ENCODE data around the gene DBNDD2. TPM values are rescaled to one million over a fixed set of nuclear protein-coding genes. Genes with fewer than 3 reads are reported as not detected.

The DBNDD2 gene
- polyA plus RNA-seq, 3 donors from 2014 or later = 11.0 to 24.5 (median 18.0) TPM

DNA sequence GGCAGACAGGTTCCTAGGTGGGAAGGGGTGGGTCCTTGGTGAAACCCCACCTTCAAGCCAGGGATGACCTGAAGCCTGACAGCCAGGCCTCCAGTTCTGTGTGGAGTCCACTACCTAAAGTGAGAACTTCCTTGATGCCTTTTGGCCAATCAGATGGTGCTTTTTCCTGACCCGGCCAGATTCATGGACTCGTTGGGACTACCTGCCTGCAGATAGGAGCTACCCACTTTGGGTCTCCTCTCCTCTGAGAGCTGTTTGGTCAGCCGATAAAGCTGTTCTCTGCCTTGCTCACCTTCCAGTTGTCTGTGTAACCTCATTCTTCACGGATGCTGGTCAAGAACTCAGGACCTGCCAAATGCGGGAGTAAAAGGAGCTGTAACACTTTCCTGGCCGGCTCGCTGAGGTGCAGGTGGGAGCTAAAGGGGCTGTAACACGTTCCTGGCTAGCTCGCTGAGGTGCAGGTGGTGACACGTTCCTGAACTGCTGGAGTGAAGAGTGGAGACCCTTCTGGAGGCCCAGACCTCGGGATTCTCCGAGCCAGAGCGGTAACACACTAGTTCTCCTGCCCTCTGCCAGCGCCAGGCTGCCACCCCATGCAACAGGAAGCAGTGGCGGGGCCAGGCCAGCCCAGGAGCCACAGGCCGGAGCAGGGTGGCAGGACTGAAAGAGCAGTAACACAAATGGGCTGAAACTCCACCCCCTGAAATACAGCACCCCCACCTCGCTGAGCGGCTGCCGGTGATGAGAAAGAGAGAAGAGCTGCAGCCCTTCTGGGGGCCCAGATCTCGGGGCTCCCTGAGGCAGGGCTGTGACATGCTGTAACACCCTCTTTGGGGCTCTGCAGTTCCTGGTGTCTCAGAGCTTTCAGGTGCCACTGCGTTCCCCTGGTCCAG, 13.6 kb upstream of the DBNDD2 start:
- no peak overlapping the region for H3K27ac Mint-ChIP-seq
- DNase-seq = no peak
- H3K4me1 Mint-ChIP-seq = no peaks in the 10 kb centered on the region
- no peak overlapping the region for H3K4me3 Mint-ChIP-seq
- H3K27me3 Mint-ChIP-seq (ENCODE audit: low read depth in 3 of 3) = peaks cover 0 to 1% (median 0%) of the 10 kb centered on the region in 3 donors
- H3K36me3 Mint-ChIP-seq = peaks cover 0 to 14% (median 0%) of the 10 kb centered on the region in 3 donors
- peaks cover 0 to 1% (median 0%) of the 10 kb centered on the region in 6 donors for H3K9me3 Mint-ChIP-seq

DNA sequence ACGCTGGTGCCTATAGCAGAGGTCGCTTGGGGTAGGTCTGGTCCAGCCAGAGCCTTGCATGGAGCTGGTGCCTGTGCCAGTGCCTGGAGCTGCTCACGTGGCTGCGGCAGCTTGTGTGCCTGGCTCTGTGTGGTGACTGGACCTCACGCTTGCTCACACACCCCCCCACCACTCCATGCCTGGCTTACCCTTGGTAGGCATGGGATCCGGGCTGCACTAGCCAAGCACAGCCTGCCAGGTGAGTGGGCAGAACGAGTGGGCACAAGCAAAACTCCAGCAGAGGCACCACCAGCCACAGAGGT, 13.0 kb upstream of the DBNDD2 start:
- H3K4me3 Mint-ChIP-seq = no peak overlapping the region
- H3K36me3 Mint-ChIP-seq = peaks cover 5 to 18% (median 5%) of the 10 kb centered on the region in 3 donors
- peaks cover 0 to 1% (median 0%) of the 10 kb centered on the region in 3 donors for H3K27me3 Mint-ChIP-seq (ENCODE audit: low read depth in 3 of 3)
- DNase-seq = no peak
- no peak overlapping the region for H3K27ac Mint-ChIP-seq
- H3K4me1 Mint-ChIP-seq = no peaks in the 10 kb centered on the region
- H3K9me3 Mint-ChIP-seq = peaks cover 0 to 4% (median 4%) of the 10 kb centered on the region in 6 donors

DNA sequence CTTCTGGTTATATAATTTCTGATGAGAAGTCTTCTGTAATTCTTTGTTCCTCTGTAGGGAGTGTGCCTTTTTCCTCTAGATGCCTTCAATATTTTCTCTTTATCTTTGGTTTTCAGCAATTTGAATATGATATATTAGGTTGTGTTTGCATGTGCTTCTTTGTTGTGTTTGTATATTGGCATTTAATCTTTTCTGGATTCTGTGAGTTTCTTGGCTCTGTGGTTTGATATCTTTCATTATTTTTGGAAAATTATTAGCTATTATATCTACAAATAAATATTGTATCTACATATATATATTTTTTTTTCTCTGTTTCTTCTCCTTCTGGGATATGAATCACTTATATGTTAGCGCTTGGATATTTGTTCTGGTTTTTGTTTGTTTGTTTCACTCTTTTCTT, 9.1 kb upstream of the DBNDD2 start:
- no peak overlapping the region for H3K4me3 Mint-ChIP-seq
- peaks cover 6 to 25% (median 13%) of the 10 kb centered on the region in 3 donors for H3K36me3 Mint-ChIP-seq
- no peak overlapping the region for H3K27ac Mint-ChIP-seq
- H3K4me1 Mint-ChIP-seq = no peaks in the 10 kb centered on the region
- peaks cover 0 to 1% (median 0%) of the 10 kb centered on the region in 3 donors for H3K27me3 Mint-ChIP-seq (ENCODE audit: low read depth in 3 of 3)
- no peak for DNase-seq
- peaks cover 0 to 11% (median 5%) of the 10 kb centered on the region in 6 donors for H3K9me3 Mint-ChIP-seq

DNA sequence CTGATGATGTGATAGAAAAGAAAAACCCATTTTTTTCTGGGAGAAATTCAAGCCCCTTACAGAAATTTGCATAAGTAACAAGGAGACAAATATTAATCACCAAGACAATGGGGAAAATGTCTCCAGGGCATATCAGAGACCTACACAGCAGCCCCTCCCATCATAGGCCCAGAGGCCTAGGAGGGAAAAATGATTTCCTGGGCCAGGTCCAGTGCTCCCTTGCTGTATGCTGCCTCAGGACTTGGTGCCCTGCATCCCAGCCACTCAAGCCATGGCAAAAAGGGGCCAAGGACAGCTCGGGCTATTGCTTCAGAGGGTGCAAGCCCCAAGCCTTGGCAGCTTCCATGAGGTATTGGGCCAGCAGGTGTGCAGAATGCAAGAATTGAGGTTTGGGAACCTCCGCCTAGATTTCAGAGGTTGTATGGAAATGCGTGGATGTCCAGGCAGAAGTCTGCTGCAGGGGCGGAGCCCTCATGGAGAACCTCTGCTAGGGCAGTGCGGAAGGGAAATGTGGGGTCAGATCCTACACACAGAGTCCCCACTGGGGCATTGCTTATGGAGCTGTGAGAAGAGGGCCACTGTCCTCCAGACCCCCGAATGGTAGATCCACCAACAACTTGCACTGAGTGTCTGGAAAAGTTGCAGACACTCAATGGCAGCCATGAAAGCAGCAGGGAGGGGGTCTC, 7.6 kb upstream of the DBNDD2 start:
- H3K4me3 Mint-ChIP-seq = no peak overlapping the region
- H3K27me3 Mint-ChIP-seq (ENCODE audit: low read depth in 3 of 3) = peaks cover 0 to 3% (median 2%) of the 10 kb centered on the region in 3 donors
- DNase-seq = no peak
- peaks cover 6 to 25% (median 13%) of the 10 kb centered on the region in 3 donors for H3K36me3 Mint-ChIP-seq
- H3K27ac Mint-ChIP-seq = no peak overlapping the region
- peaks cover 0 to 11% (median 5%) of the 10 kb centered on the region in 6 donors for H3K9me3 Mint-ChIP-seq
- H3K4me1 Mint-ChIP-seq = peaks cover 6 to 11% of the 10 kb centered on the region in 2 donors

DNA sequence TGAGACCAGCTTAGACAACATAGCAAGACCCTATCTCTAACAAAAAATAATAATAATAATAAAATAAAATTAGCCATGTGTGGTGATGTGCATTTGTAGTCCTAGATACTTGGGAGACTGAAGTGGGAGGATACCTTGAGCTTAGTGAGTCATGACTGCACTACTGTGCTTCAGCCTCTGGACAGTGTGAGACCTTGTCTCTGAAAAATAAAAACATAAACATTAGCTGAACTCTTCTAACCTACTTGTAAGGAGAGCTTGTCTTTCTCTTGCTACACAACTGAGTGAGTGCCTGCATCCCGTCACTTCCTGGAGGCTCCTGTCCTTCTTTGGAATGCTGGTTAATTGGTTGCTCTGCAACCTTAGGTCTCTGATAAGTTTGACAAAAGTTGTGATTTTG, 5.1 kb upstream of the DBNDD2 start:
- Mint-ChIP-seq H3K27me3 (ENCODE audit: low read depth in 3 of 3) (peaks cover 2 to 7% (median 4%) of the 10 kb centered on the region in 3 donors), H3K27ac (no peak overlapping the region), H3K36me3 (peaks cover 6 to 13% (median 11%) of the 10 kb centered on the region in 3 donors), H3K4me3 (no peak overlapping the region), H3K9me3 (peaks cover 0 to 11% (median 5%) of the 10 kb centered on the region in 6 donors), H3K4me1 (peaks cover 12 to 14% of the 10 kb centered on the region in 2 donors)
- no peak for DNase-seq

DNA sequence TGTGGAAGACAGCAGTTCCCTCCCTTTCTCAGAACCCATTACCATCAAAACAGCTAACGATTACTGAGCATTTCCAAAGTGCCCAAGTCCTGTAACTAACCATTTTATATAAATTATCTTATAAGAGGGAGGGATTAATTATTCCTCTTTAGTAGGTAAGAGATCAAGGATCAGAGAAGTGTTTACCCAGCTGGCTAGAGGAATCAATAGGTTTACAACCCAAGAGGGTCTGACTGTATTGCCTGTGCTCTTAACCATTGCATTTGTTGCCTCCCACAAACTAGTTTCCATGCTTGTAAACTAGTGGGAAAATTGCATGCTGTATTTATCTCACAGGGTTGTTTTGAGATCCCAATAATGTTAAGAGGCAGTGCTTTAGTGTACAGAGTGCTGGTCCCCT, 3.7 kb upstream of the DBNDD2 start:
- Mint-ChIP-seq H3K27ac (peak overlapping the region in 4 of 6 donors; percentile 52 to 72 (median 70)), H3K9me3 (peaks cover 0 to 11% (median 5%) of the 10 kb centered on the region in 6 donors), H3K27me3 (ENCODE audit: low read depth in 3 of 3) (peaks cover 2 to 7% (median 4%) of the 10 kb centered on the region in 3 donors), H3K36me3 (peaks cover 6 to 13% (median 11%) of the 10 kb centered on the region in 3 donors), H3K4me3 (peak overlapping the region; percentile 70 to 82 (median 72)), H3K4me1 (peaks cover 12 to 14% of the 10 kb centered on the region in 2 donors)
- DNase-seq = no peak

DNA sequence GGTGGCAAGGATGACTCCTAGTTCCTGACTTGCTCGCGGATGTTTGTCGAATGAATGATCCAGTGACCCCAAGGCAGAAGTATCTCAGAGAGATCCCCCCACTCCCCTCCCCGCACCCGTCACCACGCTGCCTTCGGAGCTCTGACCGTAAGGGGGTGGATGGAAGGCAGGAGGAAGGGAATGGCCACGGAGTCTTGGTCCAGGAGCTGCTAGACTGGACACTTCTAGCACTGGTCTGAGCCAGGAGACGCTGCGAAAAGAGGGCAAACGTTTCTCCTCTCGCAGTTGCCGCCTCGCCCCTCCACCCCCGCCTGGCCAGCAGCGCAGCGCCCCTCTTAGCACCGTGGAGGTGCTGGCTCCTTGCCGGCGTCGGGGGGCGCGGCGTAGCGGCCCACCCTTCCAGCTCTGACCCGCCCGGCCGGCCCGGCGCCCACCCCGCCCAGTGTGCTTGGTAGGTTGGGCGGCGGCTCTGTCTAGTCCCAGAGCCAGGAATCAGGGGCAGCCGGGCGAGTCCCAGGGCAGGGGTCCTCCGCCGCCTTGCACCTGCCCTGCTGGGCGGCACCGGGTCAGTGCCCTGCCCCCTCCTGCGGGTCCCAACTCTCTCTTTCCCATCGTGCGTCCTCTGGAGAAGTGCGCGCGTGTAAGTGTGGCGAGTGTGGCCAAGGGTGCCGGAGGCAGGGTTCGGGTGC, 2.4 kb upstream of the DBNDD2 start:
- peak overlapping the region in 5 of 6 donors; percentile 61 to 91 (median 69) for H3K27ac Mint-ChIP-seq
- DNase-seq = no peak
- H3K9me3 Mint-ChIP-seq = peaks cover 0 to 5% (median 0%) of the 10 kb centered on the region in 6 donors
- peaks cover 12 to 14% of the 10 kb centered on the region in 2 donors for H3K4me1 Mint-ChIP-seq
- peak overlapping the region; percentile 71 to 86 (median 84) for H3K4me3 Mint-ChIP-seq
- peaks cover under 1 to 10% (median 6%) of the 10 kb centered on the region in 3 donors for H3K36me3 Mint-ChIP-seq
- peaks cover 2 to 10% (median 4%) of the 10 kb centered on the region in 3 donors for H3K27me3 Mint-ChIP-seq (ENCODE audit: low read depth in 3 of 3)

DNA sequence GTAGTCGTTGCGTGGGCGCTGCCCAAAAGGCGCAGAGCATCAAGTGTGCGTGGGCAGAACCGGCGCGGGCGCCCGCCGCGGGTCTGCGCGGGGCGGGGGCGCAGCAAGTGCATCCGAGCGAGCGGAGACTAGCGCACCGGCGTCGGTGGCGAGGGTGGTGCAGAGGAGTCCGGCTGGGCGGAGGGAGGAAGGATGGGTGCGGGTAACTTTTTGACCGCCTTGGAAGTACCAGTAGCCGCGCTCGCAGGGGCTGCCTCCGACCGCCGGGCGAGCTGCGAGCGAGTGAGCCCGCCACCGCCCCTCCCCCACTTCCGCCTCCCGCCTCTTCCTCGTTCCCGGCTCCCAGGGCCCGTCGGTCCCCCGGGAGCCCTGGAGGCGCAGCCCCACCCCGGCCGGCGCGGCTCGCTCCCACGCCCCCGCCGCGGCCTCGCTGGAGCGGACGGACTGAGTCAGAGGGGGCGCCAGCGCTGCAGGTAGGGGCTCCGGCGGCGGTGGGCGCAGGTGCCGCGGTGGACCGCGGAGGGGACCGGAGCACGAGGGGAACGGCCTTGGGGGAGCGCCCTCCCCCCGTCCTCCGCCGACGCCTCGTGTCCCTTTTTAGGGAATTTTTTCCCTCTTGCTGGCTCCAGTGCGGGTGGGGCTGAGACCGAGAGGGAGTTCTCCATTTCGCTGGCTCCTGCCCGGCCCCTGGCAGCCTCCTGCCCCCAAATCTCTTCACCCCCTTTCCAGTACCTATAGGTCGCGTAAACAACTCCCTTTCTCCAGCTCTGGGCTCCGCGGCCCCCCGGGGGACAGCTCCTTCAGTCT, 1.6 kb upstream of the DBNDD2 start:
- peaks cover 2 to 10% (median 4%) of the 10 kb centered on the region in 3 donors for H3K27me3 Mint-ChIP-seq (ENCODE audit: low read depth in 3 of 3)
- DNase-seq = peak; percentile 51 to 62 (median 60)
- peak overlapping the region in 5 of 6 donors; percentile 50 to 70 (median 67) for H3K27ac Mint-ChIP-seq
- H3K36me3 Mint-ChIP-seq = peaks cover 2 to 15% (median 5%) of the 10 kb centered on the region in 3 donors
- H3K9me3 Mint-ChIP-seq = peaks cover 0 to 4% (median 0%) of the 10 kb centered on the region in 6 donors
- peak overlapping the region; percentile 79 to 87 (median 81) for H3K4me3 Mint-ChIP-seq
- peaks cover 12 to 14% of the 10 kb centered on the region in 2 donors for H3K4me1 Mint-ChIP-seq

DNA sequence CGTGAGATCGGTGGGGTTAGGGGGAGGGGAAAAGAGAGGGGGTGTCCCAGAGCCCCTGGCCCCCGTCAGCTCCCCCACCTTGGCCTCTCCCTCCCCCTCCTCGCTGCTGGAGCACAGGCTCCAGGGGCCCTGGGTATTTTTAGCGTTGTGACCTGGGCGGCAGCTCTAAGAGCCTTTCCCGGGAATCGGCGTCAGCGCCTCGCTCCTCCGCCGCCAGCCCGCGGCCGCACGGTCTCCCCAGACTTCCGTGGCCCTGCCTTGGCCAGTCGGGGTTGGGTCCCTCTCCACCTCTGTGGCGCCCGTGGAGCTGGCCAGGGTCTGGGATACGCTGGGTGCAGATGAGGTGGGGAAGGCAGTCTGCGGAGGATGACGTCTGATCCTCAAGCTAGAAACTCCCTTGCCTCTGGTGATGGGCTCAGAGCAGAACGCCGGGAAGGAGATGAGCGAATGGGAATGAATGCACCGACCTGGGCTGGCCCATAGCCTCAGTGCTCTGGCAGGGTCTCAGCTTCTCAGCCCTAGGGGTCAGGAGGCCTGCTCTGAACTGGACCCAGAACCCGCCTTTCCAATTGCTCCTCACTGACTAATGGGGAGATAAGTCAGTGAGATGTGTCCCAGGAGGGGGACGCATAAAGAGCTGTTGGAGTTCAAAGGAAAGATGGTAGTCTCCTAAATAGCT, 883 bp upstream of the DBNDD2 start:
- peaks cover 4 to 18% (median 5%) of the 10 kb centered on the region in 3 donors for H3K36me3 Mint-ChIP-seq
- peaks cover 12 to 14% of the 10 kb centered on the region in 2 donors for H3K4me1 Mint-ChIP-seq
- peaks cover 2 to 10% (median 4%) of the 10 kb centered on the region in 3 donors for H3K27me3 Mint-ChIP-seq (ENCODE audit: low read depth in 3 of 3)
- no peak for DNase-seq
- peak overlapping the region in 4 of 6 donors; percentile 47 to 69 (median 58) for H3K27ac Mint-ChIP-seq
- no peaks in the 10 kb centered on the region for H3K9me3 Mint-ChIP-seq
- peak overlapping the region; percentile 63 to 87 (median 77) for H3K4me3 Mint-ChIP-seq

DNA sequence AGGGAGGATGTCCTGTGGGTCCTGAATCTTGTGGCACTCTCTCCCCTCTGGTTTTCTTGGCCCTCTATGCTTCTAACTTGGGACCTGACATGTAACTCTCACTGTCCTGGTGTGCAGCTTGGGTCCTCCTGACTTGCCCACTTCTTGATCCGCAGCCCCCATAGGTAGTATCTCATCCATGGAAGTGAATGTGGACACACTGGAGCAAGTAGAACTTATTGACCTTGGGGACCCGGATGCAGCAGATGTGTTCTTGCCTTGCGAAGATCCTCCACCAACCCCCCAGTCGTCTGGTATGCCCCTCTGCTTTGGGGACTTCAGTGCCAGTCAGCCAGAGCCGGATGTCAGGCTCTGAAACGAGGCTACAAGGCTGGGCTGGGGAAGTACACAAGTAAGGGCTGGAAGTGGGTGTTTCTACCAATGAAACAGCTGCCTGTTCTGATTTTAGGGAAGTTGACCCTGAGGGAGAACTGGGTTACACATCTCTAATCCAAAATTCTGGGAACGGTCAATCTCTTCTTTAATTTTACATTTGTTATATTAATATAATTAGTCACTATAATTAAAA, 641 bp downstream of the DBNDD2 start:
- peaks cover 12 to 14% of the 10 kb centered on the region in 2 donors for H3K4me1 Mint-ChIP-seq
- DNase-seq = no peak
- peaks cover 2 to 10% (median 4%) of the 10 kb centered on the region in 3 donors for H3K27me3 Mint-ChIP-seq (ENCODE audit: low read depth in 3 of 3)
- H3K9me3 Mint-ChIP-seq = no peaks in the 10 kb centered on the region
- H3K27ac Mint-ChIP-seq = peak overlapping the region in 4 of 6 donors; percentile 53 to 76 (median 72)
- H3K36me3 Mint-ChIP-seq = peaks cover 4 to 14% (median 5%) of the 10 kb centered on the region in 3 donors
- peak overlapping the region in 1 of 5 donors; percentile 54 for H3K4me3 Mint-ChIP-seq

DNA sequence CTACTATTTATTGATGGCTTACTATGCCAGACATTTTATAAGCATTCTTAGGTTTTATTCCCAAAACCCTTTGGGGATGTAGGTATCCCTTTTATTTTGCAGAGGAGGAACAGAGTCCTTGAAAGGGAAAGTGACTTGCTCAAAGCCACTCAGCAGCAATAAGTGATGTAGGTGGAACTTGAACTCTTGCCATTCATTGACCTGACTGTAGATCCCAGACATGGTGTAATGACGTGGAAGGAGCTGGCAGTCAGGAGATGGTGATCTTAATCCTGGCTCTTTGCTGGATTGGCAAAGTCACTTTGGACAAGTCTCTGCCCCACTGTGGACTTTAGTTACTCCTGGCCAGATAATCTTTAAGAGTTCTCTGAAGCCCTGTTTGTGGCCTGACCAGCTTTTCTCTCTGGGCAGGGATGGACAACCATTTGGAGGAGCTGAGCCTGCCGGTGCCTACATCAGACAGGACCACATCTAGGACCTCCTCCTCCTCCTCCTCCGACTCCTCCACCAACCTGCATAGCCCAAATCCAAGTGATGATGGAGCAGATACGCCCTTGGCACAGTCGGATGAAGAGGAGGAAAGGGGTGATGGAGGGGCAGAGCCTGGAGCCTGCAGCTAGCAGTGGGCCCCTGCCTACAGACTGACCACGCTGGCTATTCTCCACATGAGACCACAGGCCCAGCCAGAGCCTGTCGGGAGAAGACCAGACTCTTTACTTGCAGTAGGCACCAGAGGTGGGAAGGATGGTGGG, 1.6 kb downstream of the DBNDD2 start:
- Mint-ChIP-seq H3K4me3 (no peak overlapping the region), H3K4me1 (peaks cover 12 to 16% of the 10 kb centered on the region in 2 donors), H3K27me3 (ENCODE audit: low read depth in 3 of 3) (peaks cover 2 to 10% (median 4%) of the 10 kb centered on the region in 3 donors), H3K9me3 (no peaks in the 10 kb centered on the region), H3K36me3 (peaks cover 4 to 14% (median 5%) of the 10 kb centered on the region in 3 donors), H3K27ac (peak overlapping the region in 1 of 6 donors; percentile 39)
- no peak for DNase-seq
